HG02981 (cell line): ENCODE measurements around the gene SETBP1.

Experiments
- ATAC-seq: cut with Tn5 transposase; IDR thresholded peaks from one replicate; pipeline ENCODE4 v1.9.1; 2021; ENCODE audit warnings: mild to moderate bottlenecking, moderate library complexity; ENCODE audit not compliant: unreplicated experiment

Gene SETBP1

DNA sequence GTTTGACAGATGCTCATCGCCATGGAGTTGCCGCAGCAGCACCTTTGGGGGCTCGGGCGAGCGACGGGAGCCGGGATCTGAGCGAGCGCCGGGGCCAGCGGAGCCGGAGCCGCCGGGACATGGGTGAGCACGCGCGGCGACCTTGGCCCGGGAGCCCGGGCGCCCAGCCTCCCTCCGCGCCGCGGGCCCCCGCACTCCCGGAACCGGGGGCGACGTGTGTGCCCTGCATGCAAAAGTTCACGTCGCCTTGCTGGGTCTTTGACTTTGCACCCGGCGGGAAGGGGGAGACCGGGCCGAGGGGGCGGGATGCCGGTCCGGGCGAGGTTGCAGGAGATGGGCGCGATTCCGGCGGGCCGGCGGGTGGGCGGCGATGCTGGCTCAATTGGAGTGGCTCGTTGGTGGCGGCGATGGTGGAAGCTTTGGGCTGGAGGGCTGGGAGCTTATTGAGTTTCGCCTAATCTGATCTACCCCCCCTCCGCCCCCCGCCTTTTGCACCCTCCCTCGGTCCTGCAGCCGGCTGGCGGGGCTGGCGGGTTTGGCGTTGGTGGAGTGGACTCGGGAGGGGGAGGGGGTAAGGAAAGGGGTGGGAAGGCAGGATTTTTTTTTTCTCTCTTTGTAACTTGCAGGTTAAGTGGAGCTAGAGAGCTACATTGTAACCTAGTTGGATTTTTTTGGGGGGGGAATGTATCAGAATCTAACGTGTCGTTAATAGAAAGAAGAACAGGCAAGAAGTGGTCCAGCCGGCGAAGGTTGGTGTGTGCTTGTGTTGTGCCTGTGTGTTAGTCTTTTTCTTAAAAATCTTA lies at the start of gene SETBP1:
Gene SETBP1, plus strand, starts transcription at position 616 of the 803 bp plus-strand sequence. CDS start 20,459 bp downstream, outside the sequence.
- ATAC-seq, result no peak

DNA sequence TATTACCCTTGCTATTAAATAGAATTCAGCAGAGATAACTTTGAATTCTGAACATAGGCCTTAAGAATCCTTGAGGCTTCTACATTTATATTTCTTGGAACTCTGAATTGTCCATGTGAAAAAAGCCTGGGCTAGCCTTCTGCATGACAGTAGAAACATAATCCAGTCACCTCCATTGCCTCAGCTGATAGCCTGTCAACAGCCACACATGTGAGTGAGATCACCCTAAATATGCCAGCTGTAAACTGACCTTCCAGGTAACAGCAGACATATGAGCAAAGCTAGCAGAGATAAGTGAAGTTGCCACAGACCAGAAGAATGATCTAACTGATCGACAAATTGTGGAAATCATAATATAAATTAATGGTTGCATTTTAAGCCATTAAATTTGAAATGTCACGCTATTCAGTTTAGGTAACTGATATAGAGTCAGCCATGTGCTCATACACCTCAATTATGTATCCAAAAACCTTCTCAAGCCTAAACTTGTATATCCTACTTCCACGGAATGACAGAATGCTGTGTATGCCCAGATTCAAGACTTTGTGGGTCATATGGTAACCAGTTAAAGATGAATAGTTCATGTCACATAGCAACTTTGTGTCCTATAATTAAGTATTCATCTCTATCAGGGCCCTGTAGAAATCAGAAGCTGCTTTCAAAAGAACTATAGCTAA lies 48.1 kb upstream of the SETBP1 start:
- no peak for ATAC-seq

DNA sequence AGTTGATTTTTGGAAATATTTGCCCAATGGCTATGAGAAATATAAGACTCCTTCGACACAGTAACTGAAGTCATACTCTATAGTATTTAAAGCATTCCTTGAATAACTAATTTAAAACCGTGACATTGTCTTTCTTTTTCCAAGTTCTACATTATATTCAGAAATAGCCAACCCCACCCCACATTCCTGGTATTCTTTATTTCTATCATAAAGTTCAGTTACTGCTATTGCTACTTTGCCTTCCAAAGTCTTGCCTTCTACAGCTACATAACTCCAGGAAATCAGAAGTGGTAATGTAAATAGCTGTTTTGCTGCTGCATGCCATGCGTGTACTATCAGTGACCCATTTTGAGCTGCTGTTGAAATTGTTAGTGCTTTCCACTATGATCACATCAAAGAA lies 45.1 kb upstream of the SETBP1 start:
- ATAC-seq, result no peak

DNA sequence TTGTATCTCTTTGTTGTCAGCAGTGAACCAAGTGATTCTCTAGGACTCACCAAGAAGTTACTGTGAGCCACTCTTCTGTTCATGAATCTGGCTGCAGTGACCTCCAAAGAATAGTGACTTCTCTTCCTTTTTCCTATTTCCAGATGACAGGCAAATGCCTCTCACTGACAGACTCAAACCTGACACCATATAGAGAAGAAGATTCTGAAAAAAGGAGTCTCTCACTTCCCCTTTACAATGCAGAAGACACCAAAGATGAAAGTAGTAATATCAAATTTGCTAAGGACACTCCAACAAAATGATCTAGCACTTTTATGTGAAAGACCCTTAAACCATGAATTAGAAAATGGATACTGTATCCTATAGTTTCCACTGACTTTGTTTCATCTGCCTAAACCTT lies 44.4 kb upstream of the SETBP1 start:
- peak; percentile 64 for ATAC-seq

DNA sequence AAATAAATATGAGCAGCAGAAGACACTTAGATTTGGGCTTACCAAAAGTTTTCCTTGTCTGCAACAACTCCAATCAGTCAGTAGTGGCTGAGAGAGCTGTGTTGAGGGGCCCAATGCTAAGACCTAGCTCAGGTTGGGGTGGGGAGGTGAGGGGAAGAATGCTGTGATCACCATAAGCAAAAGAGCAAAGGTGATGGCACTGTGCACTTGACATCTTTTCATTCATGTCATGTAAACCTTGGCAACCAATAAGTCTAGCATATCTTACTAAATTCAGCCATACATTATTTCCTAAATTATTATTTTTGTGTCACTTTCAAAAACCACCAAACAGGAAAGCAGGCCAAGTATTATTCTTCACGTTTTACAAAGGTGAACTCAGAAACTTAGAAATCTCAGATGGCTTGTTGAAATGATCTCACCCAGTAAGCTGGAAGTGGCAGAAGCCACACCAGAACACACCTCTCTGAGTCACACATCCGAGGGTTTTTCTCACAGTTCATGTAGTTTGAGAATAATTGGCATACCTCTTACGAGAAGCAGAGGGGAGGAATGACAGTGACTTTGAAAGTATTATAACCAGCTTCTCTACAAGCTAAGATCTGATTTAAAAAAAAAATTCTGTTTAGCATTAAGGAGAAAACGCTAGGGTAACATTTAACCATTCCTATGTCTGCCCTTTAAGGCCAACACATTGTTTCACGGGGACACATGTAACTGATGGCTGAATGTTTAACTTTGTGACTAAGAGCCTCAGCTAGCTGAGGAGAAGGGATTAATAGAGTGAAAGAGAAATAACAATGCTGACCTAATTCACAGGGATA lies 43.3 kb upstream of the SETBP1 start:
- ATAC-seq, result no peak

DNA sequence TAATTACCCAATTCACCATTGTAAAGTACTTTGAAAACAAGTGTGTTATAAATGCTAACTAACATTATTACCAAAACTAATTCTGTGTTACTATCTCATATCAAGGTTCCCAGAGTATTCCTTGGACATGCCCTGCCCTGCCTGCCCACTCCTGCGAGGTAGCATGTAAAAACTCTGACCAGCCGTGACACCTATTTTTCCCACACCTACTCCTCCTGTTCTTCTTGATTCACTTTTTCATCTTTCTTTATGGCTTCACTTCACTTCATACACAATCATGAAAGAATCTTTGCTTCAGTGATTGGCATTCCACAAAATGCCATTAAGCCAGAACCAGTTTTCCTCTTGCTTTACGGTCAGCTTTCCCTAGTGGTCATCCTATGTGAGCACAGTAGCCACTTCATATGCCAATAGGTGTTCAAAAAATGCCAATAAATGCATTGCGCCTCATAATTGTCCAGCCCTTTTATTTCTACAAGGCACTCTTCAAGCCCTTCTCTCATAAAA lies 42.6 kb upstream of the SETBP1 start:
- no peak for ATAC-seq

DNA sequence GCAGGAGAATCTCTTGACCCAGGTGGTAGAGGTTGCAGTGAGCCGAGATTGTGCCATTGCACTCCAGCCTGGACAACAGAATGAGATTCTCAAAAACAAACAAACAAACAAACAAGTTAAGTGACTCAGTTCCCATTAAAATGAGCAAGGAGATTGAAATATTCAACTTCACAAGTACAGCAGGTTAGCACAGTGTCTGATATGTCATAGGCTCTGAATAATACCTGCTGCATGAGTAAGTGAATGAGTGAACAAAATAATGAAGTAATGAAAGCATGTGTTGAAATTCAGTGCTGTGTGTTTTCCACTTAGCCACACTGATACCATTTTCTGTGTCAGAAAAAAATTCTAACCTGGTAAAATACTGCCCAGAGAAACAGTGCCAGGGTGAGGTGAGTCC lies 41.9 kb upstream of the SETBP1 start:
- ATAC-seq, result no peak

DNA sequence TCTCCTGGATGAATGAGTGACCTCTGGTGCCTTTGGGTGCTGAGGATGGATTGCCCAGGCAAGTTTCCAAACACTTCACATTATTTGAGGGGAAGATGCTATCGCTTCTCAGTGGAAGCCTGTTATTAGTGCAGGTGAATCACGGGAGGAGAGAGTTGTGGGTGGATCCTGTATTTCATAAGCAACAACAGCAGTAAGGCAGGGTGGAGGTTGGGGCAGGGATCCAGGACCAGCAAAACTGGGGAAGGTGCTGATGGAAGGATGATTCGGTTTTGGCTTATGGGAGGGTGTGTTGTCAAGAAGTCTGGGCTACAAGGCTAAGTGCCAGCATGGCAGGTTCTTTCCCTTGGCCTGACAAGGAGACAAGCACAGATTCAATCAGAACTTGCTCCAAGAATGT lies 37.7 kb upstream of the SETBP1 start:
- ATAC-seq, result no peak

DNA sequence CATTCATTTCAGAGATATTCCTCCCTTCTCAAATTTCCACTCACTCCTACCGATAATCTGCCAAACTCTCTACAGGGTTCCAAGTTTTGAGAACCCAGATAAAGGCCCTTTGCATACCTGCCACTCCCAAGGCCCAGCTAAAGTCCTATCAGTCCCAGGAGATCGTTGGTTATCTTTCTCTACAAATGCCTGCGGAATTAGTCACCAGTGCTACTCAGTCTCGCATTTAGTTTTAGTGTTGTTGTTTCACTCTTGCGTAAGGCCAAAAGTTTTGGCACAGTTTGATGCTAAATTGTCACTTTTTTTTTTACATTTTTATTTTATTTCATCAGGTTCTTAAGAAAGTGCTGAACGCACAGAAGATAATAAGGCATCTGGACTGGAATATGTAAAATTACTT lies 29.2 kb upstream of the SETBP1 start:
- no peak for ATAC-seq

DNA sequence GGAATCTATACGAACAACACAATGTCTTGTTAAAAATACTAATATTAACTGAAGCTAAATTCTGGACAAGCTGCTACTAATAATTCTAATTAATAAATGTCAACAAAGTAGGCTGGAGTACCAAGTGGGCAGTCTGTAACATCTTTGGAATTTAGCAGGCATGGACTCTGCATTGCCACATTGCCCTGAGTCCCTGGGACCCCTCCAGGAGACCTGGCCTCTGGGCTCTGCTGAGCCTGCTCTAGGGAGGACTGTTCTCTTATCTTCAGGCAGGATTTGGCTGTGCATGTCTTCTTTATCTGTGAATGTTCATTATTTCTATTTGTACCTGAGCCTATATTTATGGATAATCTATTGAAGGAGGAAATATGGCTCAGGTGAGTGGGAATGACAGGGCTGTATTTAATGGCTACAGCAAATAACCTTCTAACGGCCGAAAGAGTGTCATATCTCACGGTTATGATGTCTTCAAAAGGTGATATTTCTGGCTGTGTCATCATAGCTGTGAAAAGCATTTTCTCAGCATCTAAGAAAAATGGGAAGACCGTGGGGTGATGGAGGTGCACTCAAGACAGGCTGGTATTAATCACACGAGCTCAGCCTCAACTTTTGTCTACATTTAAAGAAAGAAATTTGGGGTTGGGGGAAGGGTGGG lies 28.6 kb upstream of the SETBP1 start:
- ATAC-seq, result no peak

DNA sequence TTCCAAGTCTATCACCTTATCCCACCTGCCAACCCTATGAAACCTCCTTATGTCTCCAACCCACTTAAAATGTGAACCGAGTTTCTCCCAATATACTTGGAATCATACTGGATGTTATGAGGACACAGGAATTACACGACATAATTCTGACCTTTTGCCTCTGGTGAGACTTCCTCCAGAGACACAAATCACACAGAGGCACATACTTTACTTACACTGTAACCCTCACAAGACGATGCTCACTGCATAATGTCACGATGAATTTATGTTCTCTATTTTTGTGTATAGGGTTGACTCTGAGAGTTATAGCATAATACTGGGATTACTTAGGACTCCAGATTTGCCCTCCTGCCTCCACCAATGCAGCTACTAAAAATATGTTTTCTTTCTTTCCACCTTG lies 28.0 kb upstream of the SETBP1 start:
- ATAC-seq, result no peak

DNA sequence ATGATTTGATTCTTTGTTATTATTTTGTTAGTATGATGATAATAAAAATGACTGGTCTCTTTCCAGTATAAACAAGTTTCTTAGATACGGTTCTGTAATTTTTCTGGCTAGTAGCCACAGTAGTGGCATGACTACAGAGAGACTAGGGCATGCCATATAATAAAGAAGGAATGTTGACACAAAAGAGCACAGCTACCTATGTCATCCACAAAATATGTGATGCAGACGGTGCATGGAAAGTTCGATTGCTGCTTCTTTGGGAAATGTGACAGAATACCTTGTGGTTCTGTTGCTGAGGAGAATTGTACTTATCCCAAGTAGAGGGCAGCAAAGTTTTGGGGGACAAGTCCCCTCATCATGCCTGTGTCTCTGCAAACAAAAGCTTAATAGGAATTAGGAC lies 26.1 kb upstream of the SETBP1 start:
- no peak for ATAC-seq

DNA sequence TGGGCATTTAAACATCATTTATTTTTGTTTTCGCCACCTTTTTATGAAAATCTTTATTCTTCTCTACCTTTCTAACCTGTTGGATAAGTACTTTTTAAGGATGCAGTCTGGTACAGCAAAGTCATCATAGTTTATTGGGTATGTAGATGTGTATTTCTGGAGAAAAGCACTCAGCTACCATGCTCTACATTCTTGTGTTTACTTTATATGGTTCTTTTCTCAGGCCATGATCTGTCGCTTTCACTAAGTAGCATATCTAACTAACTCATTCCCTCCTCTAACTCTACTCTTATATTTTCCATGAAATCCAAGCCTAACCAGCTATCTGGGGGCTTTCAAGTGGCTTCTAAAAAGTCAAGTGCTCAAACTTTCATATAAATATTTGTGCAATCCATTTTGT lies 25.3 kb upstream of the SETBP1 start:
- no peak for ATAC-seq

DNA sequence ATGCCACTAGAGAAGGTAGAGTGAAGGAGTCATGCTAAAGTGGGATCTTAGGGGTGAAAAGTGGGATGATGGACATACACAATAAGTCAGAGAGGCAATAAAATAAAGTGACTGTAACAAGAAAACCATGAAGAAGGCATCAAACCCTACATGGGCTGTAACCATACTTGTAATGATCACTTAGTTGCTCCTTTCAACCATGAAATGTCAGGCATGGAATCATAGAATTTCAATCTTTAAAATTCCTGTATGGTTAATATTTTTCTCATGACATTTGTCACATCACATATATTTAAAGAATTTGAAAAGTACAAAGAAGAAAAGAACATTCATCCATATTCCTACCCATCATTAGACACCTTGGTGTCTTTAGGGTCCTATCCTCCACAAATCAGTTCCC lies 20.9 kb upstream of the SETBP1 start:
- ATAC-seq, result no peak

DNA sequence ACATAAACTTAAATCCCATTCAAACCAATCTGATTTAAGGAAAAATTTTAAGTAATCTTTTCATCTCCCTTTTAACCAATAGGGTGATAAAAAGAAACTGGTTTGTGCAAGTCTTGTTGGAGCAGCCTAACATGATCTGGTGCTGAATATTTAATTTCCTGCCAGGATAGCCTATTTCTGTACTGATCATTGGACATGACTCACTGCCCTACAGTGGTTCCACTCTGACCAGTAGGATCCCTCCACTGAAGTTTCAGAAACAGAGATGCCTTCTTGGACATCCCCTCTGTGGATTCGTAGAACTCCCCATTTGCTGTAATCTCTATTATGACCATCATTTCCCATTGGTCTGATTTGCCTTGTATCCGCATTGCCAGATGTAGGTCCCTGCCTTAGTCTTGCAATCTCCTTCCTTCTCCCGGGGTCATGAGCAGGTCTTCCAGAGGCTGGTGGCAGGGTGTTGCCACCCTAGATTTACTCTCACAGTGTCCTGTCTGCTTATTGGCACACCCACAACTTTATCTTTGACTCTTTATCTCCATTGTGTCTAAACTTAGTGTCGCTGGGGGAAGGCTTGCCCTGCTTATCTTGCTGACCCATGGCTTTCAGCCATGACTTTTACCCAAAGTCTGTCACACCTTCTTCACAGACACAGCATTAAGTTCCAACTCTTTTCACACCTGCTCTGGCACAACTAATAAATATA lies 12.3 kb upstream of the SETBP1 start:
- ATAC-seq, result no peak

DNA sequence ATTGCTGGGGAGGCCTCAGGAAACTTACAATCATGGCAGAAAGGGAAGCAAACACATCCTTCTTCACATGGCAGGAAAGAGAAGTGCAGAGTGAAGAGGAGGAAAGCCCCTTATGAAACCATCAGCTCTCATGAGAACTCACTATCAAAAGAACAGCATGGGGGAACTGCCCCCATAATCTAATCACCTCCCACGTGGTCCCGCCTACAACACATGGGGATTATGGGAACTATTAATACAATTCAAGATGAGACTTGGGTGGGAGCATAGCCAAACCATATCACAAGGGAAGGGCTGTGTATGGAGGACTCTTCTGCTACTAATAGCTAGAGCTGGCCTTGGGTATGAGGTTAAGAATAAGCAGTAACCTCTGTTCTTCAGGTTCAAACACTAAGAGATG lies 8.8 kb upstream of the SETBP1 start:
- ATAC-seq, result no peak

DNA sequence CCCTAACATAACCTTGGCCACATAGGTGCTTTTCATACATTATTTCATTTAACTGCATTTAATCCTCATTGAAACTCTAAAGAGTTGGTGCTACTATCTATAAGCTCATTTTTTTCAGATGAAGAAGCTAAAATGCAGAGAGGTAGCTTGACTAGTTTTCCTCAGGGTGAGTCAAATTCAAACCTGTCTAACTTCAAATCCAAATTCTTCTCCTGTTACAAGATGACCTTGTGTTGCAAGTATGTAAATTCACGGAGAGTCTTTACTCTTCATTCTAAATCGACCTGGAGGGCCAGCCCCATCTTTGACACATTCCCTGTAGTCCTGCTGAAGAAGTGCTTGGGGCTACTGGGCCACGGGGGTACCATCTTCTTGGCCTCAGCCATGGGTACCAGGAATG lies 8.2 kb upstream of the SETBP1 start:
- no peak for ATAC-seq

DNA sequence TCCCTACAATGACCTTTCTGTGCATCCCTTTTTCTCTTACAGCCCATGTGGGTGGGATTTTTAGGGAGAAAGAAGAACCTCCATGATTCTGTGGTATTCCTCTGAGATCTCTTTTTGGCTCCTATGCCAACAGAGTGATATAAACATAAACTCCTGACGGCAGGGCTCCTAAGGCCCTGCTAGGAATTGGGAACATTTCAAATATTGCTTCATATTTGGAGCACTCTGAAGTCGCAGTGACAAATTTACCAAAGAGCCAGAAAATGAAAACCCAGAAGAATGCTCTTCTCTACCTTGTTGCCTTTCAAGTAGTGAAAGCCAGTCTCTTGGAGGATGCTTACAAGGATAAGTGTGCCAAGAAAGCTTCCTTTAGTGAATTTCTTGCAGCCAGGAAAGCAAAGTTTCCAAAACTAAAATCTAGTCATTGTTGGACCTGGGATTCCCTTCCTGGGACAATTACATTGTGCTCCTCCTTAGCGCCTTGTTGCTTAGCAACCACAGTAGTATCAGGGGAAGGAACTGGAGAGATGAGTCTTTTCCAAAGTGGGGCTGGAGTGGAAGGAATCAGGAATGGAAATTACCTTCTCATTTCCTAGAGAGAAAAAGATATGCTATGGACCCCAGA lies 7.3 kb upstream of the SETBP1 start:
- no peak for ATAC-seq

DNA sequence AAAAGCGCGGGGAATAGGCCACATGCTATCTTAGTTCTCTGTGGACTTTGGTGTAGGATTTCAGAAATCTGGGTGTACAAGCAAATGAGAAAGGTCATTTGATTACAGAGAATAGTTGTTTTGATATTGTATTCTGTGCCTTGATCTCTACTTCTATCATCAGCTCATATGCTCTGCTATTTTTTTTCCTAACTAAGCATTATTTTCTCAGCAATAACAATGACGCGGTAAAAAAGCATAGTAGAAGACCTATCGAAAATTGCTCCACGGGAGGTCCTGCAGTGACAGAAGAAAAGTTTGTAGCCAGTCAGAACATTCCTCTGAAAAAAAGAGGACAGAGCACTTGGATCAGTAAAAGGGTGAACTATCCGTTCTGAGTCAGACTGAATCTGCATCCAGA lies 2.8 kb upstream of the SETBP1 start:
- ATAC-seq, result no peak

DNA sequence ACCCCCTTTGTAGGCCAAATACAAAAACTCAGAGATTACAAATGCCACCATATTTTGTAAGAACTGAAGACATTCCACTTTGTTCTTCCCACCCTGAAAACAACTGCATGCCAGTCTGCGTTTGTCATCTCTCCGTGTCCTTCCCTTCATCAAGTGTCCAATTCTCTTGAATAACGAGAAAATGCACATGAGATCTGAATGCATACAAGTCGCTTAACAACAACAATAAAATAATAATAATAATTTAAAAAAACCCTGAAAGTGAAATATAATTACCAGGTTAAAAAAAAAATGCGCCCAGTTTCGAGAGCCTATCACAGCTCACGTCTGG lies 2.0 kb upstream of the SETBP1 start:
- ATAC-seq, result no peak
